GM10266 (cell line): Measurements from ENCODE around the gene ENKUR.

Source experiments
- DNase-seq: peaks from one replicate; pipeline ENCODE4 v3.0.0; 2012; ENCODE audit errors: extremely low spot score
- TF ChIP-seq, protein P1 (sequence below): IDR thresholded peaks from 2 replicates; pipeline ENCODE4 v1.5.1; 2012; ENCODE audit warnings: mild to moderate bottlenecking, low read depth; ENCODE audit not compliant: control insufficient read depth, insufficient read depth; ENCODE audit errors: missing control alignments

Gene ENKUR

DNA sequence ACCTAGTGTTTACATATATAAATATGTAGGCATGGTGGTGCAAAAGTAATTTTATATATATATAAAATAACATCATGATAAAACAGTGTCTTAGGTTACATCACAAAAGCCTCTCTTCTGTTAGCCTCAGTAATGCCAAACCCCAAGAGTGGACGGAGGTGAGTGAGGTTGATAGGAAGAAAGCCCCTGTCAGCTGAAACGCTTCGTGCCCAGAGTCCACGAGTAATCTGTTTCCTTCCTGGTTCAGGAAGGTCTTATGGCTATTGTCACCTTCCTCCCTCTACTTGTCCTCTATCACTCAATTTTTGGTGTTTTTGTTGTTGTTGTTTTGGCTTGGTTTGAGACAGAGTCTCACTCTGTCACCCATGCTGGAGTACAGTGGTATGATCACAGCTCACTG is 41.9 kb upstream of the ENKUR start:
- no peak for DNase-seq
- TF ChIP-seq, protein P1, sequence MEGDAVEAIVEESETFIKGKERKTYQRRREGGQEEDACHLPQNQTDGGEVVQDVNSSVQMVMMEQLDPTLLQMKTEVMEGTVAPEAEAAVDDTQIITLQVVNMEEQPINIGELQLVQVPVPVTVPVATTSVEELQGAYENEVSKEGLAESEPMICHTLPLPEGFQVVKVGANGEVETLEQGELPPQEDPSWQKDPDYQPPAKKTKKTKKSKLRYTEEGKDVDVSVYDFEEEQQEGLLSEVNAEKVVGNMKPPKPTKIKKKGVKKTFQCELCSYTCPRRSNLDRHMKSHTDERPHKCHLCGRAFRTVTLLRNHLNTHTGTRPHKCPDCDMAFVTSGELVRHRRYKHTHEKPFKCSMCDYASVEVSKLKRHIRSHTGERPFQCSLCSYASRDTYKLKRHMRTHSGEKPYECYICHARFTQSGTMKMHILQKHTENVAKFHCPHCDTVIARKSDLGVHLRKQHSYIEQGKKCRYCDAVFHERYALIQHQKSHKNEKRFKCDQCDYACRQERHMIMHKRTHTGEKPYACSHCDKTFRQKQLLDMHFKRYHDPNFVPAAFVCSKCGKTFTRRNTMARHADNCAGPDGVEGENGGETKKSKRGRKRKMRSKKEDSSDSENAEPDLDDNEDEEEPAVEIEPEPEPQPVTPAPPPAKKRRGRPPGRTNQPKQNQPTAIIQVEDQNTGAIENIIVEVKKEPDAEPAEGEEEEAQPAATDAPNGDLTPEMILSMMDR: no peak

DNA sequence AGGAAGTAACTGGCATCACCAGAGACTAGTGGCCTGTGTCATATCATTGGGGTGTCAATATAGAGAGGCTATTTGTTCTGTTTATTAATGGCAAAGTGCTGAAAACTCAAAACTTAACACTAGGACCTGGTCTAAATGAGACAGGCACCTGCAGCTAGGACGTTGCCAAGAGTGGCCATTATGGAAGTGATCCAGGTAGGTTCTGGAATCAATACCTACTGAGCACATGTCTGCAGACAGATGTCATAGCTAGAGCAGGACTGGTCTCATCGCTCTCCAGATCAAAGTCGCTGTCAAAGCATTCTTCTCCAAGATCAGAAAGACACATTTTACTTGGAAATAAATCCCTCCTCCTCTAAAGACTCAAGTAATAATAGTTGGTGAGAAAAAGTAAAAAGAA is 40.8 kb upstream of the ENKUR start:
- no peak for DNase-seq

DNA sequence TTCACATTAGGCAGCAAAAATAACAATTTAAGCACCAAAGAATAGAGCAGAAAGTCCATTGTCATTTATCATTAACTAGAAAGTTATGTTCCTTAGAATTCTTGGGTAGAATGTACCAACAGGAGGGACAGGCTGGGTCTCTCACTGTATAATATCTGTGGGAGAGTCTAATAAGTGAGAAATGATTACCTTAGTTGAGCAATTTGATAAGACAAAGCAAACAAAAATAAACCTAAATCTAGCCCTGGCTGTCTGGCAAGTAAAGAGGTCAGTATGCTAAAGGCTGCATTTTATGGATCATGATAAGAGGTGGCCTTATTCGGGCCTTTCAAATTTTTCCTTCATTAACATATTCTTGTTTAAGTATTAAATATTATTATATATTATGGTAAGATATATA is 36.1 kb upstream of the ENKUR start:
- TF ChIP-seq, protein P1: no peak
- no peak for DNase-seq

More for the DNA sequence above, 40.8 kb upstream of the ENKUR start:
- TF ChIP-seq, protein P1: no peak

DNA sequence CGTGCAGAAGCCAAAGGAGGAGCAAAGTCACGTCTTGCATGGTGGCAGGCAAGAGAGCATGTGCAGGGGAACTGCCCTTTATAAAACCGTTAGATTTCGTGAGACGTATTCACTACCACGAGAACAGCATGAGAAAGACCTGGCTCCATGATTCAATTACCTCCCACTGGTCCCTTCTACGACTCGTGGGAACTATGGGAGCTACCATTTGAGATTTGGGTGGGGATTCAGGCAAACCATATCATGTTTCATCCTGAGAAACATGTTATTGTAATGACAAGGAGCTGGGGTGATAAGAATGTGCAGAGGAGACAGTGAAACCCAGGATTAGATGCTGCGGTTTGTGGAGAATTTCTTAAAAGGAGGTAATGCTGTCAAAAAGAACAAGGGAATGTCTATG is 34.4 kb upstream of the ENKUR start:
- TF ChIP-seq, protein P1: no peak
- DNase-seq: no peak

DNA sequence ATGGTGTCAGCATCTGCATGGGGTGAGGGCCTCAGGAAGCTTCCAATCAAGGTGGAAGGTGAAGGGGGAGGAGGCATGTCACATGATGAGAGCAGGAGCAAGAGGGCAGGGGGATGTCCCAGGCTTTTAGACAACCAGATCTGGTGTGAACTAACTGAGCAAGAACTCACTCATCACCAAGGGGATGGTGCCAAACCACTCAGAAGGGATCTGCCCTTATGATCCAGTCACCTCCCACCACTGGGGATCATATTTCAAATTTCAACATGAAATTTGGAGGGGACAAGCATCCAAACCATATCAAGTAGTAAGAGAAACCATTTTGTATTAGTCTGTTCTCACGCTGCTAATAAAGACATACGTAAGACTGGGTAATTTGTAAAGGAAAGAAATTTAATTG is 34.0 kb upstream of the ENKUR start:
- TF ChIP-seq, protein P1: no peak

DNA sequence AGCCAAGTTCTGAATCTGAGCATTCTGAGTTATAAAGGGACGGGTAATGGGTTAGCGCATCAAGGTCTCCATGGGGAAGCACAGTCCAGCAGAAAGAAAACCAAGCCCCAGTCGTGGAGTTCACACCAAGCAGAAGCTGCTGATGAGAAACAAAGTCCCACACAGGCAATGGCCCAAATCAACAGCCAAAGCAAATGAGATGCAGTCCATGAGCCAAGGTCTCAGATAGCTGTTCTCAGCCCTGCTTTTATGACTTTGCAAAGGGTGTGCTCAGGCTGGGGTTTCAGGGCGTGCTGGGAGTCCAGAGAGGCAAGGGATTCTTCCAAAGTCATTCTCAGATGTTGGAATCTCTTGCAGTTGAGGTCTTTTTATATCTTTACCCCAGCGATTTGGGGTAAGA is 32.5 kb upstream of the ENKUR start:
- DNase-seq: no peak
- TF ChIP-seq, protein P1: no peak

More for the DNA sequence above, 34.0 kb upstream of the ENKUR start:
- DNase-seq: no peak

DNA sequence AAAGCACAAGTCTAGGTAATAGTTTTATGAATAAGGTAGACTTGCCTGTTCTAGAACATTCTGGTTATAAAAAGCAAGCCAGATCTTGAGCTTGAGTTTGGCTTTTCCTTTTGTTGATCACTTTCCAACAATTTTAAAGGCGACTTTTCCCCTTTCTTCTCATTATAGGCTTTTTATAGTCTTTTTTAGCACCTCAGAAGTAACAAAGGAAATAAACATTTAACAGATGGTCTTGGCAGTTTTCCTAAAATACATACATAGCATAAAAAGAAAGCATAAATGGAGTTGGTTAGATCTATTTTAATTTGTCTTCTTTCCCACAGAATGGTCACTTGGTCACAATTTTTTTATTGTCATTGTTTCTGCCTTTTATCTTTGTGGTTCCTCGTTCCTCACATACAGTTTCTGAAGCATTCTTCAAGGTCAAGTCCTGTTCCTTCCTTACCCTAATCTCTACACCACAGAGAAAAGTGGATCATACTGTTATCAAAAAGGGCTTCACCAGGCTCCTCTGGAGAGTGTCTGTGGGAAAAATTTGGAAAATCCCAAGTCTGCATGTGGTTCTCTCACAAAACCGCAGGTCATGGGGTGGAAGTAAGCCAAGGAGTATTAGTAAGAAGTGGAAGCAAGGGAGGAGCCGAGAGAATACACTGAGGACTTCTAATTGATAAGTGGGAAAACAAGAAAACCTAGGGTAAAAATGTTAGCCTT is 31.8 kb upstream of the ENKUR start:
- no peak for DNase-seq
- TF ChIP-seq, protein P1: no peak
